Progenitor cell of endocrine pancreas (in vitro differentiated cells): ENCODE measurements around the gene PLXNB1. TPM values are rescaled to one million over a fixed set of nuclear protein-coding genes. Genes with fewer than 3 reads are reported as not detected.

Experiments
- DNase-seq: peaks from one replicate; pipeline ENCODE4 v3.0.0; 2021; ENCODE audit warnings: low spot score; ENCODE audit not compliant: unreplicated experiment
- H3K27ac Mint-ChIP-seq: 2 replicates; pipeline ENCODE4 v1.8.0; 2021; ENCODE audit warnings: mild to moderate bottlenecking, moderate library complexity, mixed read lengths
- H3K27me3 Mint-ChIP-seq: 2 replicates; pipeline ENCODE4 v1.8.0; 2021; ENCODE audit warnings: mixed read lengths
- H3K36me3 Mint-ChIP-seq: 2 replicates; pipeline ENCODE4 v1.8.0; 2022; ENCODE audit warnings: mixed read lengths; ENCODE audit not compliant: insufficient read depth
- H3K4me1 Mint-ChIP-seq: 2 replicates; pipeline ENCODE4 v1.8.0; 2021; ENCODE audit warnings: low read depth, mixed read lengths
- H3K4me3 Mint-ChIP-seq: 2 replicates; pipeline ENCODE4 v1.8.0; 2021; ENCODE audit warnings: low read depth, mild to moderate bottlenecking, moderate library complexity, mixed read lengths
- H3K9me3 Mint-ChIP-seq: 2 replicates; pipeline ENCODE4 v1.8.0; 2021; ENCODE audit warnings: low read depth, mixed read lengths
- total RNA-seq: library from RNA; stranded (reverse); gene quantifications from 2 replicates; pipeline ENCODE4 v1.2.1, GENCODE V29; 2021
- TF ChIP-seq, protein P1 (sequence below): fragments of 200-600 bp; sonication (generic); IDR thresholded peaks from one replicate; pipeline ENCODE4 v1.5.0; 2021; ENCODE audit warnings: antibody characterized with exemption, mild to moderate bottlenecking; ENCODE audit not compliant: unreplicated experiment

PLXNB1 gene
- total RNA-seq, 1 donor from 2014 or later = 543 TPM

GRCh38 chr3:48435774-48436476, 6.0 kb upstream of the PLXNB1 start:
- no peaks in the 10 kb centered on the region for H3K27me3 Mint-ChIP-seq

DNA sequence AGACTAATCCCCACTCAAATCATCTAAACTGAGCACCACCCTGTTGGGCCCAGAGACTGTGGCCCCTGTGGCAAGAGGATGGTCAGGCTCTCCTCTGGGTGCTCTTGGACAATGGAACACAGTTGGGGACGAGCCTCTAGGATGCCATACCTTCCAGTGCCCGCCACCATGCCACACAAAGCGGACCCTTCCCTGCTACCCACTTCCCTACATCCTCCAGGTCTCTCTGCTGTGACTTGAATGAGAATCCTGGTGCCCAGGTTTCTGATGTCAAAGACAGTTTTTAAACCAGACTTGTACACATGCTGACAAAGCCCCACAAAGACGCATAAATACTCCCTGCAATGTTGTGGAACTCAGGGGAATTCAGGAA, 5.3 kb upstream of the PLXNB1 start:
- Mint-ChIP-seq H3K36me3 (peaks cover 3% of the 10 kb centered on the region), H3K4me3 (no peak overlapping the region), H3K27ac (no peak overlapping the region), H3K4me1 (peaks cover 30% of the 10 kb centered on the region), H3K27me3 (no peaks in the 10 kb centered on the region), H3K9me3 (no peaks in the 10 kb centered on the region)
- TF ChIP-seq, protein P1, sequence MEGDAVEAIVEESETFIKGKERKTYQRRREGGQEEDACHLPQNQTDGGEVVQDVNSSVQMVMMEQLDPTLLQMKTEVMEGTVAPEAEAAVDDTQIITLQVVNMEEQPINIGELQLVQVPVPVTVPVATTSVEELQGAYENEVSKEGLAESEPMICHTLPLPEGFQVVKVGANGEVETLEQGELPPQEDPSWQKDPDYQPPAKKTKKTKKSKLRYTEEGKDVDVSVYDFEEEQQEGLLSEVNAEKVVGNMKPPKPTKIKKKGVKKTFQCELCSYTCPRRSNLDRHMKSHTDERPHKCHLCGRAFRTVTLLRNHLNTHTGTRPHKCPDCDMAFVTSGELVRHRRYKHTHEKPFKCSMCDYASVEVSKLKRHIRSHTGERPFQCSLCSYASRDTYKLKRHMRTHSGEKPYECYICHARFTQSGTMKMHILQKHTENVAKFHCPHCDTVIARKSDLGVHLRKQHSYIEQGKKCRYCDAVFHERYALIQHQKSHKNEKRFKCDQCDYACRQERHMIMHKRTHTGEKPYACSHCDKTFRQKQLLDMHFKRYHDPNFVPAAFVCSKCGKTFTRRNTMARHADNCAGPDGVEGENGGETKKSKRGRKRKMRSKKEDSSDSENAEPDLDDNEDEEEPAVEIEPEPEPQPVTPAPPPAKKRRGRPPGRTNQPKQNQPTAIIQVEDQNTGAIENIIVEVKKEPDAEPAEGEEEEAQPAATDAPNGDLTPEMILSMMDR = no peak
- DNase-seq = no peak

More at GRCh38 chr3:48435774-48436476, 6.0 kb upstream of the PLXNB1 start:
- H3K4me3 Mint-ChIP-seq = no peak overlapping the region
- no peaks in the 10 kb centered on the region for H3K9me3 Mint-ChIP-seq
- TF ChIP-seq, protein P1 = peak; percentile 100
- DNase-seq = peak; percentile 83
- H3K4me1 Mint-ChIP-seq = peaks cover 23% of the 10 kb centered on the region
- no peak overlapping the region for H3K27ac Mint-ChIP-seq
- H3K36me3 Mint-ChIP-seq = peaks cover 3% of the 10 kb centered on the region

GRCh38 chr3:48434591-48435222, 4.8 kb upstream of the PLXNB1 start:
- no peaks in the 10 kb centered on the region for H3K27me3 Mint-ChIP-seq
- H3K27ac Mint-ChIP-seq = peak overlapping the region; percentile 33
- H3K4me3 Mint-ChIP-seq = no peak overlapping the region
- no peaks in the 10 kb centered on the region for H3K9me3 Mint-ChIP-seq
- DNase-seq = no peak
- peaks cover 3% of the 10 kb centered on the region for H3K36me3 Mint-ChIP-seq
- TF ChIP-seq, protein P1 = no peak
- peaks cover 26% of the 10 kb centered on the region for H3K4me1 Mint-ChIP-seq

GRCh38 chr3:48433472-48434118, 3.7 kb upstream of the PLXNB1 start:
- no peak for DNase-seq
- H3K4me1 Mint-ChIP-seq = peaks cover 22% of the 10 kb centered on the region
- peak overlapping the region; percentile 19 for H3K27ac Mint-ChIP-seq
- H3K4me3 Mint-ChIP-seq = no peak overlapping the region
- TF ChIP-seq, protein P1 = no peak
- H3K9me3 Mint-ChIP-seq = no peaks in the 10 kb centered on the region
- H3K27me3 Mint-ChIP-seq = no peaks in the 10 kb centered on the region
- peaks cover 3% of the 10 kb centered on the region for H3K36me3 Mint-ChIP-seq

GRCh38 chr3:48432411-48433371, 2.8 kb upstream of the PLXNB1 start:
- TF ChIP-seq, protein P1 = peak; percentile 26
- no peak overlapping the region for H3K4me3 Mint-ChIP-seq
- no peak for DNase-seq
- no peaks in the 10 kb centered on the region for H3K9me3 Mint-ChIP-seq
- no peaks in the 10 kb centered on the region for H3K27me3 Mint-ChIP-seq
- peaks cover 30% of the 10 kb centered on the region for H3K4me1 Mint-ChIP-seq
- peak overlapping the region; percentile 51 for H3K27ac Mint-ChIP-seq
- H3K36me3 Mint-ChIP-seq = peaks cover 3% of the 10 kb centered on the region
